Stimulated activated CD4-positive, alpha-beta T cell treated with anti-CD3 and anti-CD28 coated beads, TNF-alpha, amount 100 ng/mL, for 4 hours (primary cell): ENCODE results near the gene PLD4.
"Not testable (repeated sequence)": the region's sequence is repeated elsewhere in the genome, so short reads cannot be mapped to it uniquely, and the experiment has no call there.

Source experiments
- DNase-seq, 3 experiments: peaks; one replicate each; pipeline ENCODE4 v3.0.0-alpha.2; 2020; ENCODE audit warnings: low read depth in 3 of 3

The PLD4 gene

DNA sequence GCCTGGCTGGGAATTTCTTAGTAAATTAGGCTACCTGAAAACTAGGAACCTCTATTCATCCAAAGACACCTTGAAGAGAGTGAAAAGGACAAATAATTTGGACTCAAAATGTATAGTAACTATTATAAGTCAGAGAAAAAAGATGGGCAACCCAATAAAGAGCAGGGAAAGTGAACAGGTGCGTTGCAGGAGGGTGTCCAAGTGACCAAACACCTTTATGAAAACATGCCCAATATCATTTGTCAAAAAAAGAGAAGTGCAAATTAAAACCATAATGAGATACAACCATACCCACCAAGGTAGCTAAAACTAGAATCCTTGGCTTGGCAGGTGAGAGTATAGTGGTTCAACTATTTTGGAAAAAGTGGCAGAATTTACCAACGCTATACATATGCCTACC is 24.9 kb upstream of the PLD4 start:
- DNase-seq = no peak

DNA sequence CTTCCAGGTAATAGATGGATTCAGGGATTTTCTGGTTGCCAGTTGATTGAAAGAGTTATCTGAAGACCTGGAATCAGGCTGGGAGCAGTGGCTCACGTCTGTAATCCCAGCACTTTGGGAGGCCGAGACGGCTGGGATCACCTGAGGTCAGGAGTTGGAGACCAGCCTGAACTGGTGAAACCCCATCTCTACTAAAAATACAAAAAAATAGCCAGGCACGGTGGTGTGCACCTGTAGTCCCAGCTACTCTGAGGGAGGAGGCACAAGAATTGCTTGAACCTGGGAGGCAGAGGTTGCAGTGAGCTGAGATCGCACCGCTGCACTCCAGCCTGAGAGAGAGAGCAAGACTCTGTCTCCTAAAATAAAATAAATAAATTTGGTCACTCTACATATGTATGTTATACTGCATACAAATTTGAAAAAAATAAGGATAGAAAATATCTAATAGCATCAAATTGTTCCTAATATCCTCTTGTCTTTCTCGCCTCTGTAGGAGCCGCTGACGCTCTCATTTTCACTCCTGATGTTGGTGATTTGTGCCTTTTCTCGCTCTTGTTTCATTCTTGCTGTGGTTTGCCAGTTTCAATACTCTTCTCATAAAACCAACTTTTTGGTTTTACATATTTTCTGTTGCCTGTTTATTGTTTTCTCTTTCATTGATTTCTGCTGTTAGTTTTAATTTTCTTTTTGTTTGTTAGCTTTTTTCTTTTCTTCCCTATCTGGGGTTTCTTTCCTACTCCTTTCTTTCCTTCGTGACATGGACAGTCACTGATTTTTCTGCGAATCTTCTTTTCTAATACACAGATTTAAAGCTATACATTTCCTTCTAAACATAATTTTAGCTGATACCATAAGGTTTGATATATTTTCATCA is 23.8 kb upstream of the PLD4 start:
- DNase-seq = no peak

DNA sequence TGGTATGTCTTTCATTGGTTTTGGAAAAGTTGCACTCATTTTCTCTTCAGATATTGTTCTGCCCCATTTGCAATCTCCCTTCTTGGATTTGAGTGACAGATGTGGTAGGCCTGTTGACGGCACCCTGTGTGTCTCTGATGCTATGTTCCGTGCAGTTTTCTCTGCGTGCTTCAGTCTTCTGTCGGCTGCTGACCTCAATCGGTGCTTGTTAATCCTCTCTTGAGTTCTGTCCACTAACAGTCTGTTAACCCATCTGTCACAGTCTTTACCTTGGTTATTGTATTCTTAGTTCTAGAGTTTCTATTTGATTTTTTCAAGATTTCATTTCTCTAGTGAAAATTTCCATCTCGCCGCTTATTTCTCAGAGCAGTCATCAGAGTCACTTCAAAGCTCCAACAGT is 20.7 kb upstream of the PLD4 start:
- no peak for DNase-seq

DNA sequence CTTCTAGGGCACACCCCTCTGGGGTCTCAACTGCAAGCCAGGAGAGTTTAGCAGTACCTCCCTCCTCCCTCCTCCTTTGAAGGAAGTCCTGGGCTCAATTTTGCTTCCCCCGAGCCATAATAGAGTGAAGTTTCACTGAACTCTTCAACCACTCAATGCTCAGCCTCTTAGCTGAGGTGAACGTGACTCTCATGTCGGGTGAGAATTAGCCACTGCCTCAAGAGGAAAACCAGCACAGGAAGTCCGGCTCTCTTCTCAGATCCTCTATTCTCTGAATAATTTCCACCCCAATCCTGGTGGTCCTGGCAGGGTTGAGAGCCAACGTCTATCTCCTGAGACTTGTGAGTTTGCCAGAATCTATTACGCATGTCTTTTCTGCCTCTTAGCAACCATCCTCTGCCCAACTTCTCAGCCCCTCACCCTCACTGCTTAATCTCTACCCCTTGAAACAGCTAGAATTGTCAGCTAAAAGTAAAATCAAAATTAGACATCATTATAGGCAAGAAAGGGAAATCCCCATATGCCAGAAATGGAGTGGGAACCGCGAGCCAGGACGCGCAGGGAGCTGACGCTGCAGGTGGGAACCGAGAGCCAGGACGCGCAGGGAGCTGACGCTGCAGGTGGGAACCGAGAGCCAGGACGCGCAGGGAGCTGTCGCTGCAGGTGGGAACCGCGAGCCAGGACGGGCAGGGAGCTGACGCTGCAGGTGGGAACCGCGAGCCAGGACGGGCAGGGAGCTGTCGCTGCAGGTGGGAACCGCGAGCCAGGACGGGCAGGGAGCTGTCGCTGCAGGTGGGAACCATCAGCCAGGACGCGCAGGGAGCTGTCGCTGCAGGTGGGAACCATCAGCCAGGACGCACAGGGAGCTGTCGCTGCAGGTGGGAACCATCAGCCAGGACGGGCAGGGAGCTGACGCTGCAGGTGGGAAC is 19.8 kb upstream of the PLD4 start:
- DNase-seq = not testable (repeated sequence)

DNA sequence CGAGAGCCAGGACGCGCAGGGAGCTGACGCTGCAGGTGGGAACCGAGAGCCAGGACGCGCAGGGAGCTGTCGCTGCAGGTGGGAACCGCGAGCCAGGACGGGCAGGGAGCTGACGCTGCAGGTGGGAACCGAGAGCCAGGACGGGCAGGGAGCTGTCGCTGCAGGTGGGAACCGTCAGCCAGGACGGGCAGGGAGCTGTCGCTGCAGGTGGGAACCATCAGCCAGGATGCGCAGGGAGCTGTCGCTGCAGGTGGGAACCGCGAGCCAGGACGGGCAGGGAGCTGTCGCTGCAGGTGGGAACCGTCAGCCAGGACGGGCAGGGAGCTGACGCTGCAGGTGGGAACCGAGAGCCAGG is 19.1 kb upstream of the PLD4 start:
- DNase-seq = not testable (repeated sequence)

DNA sequence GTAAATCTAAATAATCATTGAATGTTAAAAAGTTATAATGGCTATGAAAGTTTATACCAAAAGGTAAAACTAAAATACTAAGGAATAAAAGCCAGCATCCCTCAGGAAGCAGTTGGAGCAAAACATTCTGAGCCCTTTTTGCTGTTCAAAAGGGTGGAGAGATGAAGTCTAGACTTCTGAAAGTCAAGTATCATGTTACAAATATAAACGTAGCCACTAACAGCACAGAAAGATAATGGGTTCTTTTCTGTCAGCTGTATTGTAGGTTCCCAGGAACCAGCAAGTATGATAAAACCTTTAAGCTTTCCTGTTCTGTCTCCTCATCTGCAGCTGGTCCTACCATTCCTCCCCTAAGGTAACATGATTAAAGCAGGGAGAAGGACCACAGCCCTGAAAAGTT is 16.4 kb upstream of the PLD4 start:
- DNase-seq = no peak

DNA sequence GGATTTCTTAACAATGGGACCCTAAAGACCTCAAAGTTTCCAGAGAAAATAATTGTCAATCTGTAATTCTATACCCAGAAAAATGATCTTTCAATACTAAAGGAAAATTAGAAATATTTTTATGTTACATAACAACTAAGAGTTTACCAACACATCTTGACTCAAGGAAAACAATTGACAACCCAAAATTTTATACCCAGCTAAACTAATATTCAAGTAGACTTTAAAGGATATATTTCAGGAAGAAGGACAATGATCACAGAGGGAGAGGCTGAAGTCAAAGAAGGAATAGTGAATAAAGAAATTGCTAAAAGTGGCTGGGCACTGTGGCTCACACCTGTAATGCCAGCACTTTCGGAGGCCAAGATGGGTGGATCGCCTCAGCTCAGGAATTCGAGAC is 12.6 kb upstream of the PLD4 start:
- DNase-seq = no peak

DNA sequence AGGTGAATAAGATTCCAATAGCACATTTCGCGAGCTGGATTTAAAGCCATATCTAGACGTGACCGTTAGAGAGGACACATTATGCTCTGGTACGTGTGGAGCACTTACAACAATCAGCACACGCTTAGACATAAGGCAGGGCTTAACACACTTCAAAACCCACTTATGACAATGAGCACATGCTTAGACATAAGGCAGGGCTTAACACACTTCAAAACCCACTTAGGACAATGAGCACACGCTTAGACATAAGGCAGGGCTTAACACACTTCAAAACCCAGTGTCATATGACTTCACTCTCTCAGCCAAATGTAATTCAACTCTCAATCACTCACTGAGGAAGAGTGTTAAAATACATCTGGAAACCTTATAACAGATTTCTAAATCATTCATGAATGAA is 11.2 kb upstream of the PLD4 start:
- no peak for DNase-seq

DNA sequence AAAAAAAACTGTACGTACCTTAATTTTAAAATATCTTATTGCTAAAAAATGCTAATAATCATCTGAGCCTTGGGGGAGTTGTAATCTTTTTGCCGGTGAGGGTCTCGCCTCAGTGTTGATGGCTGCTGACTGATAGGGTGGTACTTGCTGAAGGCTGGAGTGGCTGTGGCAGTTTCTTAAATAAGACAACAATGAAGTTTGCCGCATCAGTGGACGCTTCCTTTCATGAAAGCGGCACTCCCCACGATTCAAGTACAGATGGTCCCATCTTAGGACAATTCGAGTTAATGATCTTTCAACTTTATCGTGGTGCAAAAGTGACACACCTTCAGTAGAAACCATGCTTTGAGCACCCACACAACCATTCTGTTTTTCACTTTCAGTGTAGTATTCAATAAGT is 7.6 kb upstream of the PLD4 start:
- no peak for DNase-seq

DNA sequence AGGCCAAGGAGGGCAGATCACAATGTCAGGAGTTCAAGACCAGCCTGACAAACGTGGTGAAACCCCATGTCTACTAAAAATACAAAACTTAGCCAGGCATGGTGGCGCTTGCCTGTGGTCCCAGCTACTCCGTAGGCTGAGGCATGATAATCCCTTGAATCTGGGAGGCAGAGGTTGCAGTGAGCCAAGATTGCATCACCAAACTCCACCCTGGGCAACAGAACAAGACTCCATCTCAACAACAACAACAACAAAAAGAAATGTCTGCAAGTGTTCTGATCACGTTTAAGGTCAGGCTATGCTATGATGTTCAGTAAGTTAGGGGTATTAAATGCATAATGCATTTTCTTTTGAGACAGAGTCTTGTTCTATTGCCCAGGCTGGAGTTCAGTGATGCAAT is 6.7 kb upstream of the PLD4 start:
- DNase-seq = no peak

DNA sequence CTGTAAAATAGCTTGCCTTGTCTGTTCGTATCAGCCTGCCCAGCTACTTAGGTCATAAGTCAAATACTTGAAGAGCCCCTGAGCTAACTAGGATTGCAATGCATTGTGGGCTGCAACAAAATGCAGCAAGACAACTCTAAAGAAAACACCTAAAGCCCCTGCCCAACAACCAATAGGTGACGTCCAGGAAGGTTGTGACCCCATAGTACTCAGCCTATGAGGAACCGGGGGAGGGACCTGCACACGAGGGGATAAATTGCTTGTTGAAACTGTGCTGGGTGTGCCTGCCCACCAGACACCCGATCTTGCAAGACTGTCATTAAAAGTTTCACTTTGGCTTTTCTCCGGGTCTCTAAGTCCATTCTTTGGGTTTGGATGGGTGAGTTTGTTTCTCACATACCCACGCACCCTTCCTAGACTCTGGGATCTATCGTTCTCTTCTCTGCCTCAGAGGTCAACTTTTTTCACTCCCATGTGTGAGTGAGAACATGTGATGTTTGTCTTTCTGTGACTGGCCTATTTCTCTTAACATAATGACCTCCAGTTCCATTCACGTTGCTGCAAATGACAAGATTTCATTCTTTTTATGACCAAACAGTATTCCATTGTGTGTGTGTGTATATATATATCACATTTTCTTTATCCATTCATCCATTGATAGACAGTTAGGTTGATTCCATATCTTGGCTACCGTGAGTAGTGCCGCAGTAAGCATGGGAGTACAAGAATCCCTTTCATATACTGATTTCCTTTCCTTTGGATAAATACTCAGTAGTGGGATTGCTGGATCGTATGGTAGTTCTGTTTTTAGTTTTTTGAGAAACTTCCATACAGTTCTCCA is 5.3 kb upstream of the PLD4 start:
- DNase-seq = not testable (repeated sequence)

DNA sequence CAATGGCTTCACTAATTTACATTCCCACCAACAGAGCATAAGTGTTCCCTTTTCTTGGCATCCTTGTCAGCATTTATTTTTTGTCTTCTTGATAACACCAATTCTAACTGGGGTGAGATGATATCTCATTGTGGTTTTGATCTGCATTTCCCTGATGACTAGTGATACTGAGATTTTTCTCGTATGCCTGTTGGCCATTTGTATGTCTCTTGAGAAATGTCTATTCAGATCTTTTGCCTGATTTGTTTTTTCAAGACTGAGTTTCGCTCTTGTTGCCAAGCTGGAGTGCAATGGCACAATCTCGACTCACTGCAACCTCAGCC is 4.7 kb upstream of the PLD4 start:
- no peak for DNase-seq

DNA sequence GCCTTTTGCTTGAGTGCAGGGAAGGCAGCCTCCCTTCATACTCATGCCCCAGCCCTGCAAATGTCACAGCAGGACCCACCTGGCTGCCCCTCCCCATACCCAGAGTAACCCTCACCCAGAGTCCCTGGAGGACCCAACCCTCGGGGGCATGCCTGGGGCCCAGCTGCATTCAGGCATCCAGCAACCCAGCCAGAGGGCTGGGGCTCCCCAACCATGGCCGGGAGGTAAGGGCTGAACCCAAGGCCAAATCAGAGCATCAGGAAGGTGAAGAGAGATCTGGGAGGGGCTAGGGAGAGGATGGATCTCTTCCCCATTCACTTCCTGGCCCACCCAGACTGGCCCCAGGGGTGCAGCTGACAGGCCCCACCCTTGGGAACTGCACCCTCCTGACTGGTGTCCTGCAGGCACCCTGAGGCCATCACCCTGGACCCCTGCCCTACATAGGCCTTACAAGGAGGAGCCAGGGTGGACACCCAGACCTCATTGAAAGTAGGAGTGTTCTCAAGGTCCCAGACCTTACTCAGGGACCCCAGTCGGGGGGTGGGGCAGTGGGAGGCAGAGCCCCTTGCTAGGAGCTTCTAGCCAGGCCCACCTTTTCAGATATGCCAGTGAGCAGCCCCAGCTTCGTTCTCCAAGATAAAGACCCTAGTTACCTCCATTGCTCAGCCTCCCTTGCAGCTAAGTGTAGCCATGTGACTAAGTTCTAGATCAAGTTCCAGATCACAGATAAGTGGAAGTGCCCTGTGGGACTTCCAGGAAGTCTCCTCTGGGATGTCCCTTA is 849 bp upstream of the PLD4 start:
- DNase-seq = no peak

DNA sequence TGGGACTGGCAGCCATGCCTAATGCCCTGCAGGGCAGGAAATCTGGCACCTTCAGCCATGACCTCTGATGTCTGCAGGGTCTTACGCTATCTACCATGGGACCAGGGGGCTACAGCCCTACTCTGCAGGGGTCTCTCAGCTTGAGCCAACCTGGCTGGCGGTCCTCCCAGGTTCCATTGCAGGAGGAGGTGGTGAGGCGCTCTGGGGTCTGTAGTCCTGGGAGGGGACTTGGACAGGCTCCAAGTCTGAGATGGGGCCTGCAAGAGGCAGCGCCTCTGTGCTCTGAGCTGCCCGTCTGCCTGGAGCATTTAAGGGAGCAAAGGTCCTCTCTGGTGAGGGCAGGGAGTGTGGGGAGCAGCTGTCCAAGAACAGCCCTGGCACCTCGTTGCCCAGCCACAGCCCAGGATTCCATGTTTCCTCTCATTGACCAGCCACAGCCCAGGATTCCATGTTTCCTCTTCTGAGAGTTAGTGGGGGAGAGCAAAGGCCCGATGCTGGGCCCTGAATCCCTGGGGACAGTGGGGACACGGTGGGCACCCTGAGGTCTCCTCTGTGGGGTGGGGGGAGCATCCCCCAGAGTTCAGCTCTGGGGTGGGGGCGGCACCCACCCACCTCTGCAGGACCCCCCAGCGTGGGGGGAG is 655 bp downstream of the PLD4 start:
- no peak for DNase-seq

DNA sequence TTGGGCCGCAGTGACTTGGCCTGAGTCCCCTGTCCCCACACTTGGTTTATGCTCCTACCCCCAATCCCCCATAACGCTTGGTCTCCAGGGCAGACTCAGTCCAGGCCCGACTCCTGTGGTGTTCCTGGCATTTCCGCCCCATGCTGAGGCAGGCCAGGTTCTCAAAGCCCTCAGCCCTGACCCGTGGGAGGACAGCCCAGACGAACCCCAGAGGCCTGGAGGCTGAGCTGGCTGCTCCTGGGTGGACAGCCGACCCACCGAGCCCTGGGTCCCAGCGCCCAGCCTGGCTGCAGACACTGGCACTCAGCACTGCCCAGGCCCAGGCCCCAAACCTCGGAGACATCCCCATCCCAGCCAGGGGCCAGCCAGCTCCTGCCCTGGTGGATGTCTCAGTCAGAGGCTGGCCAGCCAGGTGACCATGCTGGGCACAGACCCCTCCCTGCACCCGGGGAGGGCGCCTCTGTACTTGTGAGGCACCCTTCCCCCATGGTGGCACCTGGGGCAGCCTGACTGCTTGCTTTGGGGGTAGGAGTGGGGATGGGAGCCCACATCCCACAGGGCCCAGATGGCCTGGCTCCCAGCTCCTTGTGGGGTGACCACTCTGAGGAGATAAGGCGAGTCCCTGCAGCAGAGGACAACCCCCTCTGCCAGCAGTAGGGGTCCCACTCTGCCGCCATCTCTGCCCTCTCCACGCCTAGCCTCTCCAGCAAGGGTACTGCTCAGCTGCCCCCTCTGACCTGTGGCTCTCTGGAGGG is 1.4 kb downstream of the PLD4 start:
- DNase-seq = no peak

DNA sequence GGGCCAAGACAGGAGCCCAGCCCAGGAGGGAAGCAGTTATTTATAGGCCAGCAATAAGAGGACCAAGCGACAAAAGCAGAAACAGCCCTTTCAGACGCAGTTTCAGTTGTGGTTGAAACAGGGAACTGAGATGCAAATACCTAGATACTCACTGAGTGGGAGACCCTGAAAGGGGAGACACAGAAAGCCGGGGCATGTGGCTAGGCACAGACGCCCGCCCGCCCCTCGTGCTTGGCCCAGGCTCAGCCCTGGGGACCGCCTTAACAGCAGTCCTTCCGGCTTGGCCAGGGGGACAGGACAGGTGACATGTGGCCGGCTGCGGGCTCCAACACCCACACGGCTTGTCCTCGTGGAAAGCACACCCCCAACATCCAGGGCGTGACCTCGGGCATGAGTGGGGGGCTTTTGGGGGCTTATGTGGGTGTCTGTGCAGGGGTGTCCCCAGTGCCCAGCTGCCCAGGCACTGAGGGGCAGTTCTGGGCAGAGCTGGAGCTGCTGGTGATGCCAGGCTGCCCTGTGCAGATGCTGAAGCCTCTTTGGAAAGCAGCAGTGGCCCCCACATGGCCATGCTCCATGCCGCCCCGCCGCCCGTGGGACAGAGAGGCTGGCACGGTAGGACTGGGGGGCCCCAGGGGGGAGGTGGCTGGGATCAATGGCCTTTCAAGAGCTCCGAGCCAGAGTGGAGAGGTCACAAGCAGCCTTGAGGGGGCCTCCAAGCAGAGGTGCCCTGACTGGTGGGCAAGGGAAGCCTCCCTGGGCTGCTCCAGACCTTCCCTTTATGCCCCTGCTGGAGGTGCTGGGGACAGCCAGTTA is 2.1 kb downstream of the PLD4 start:
- no peak for DNase-seq

DNA sequence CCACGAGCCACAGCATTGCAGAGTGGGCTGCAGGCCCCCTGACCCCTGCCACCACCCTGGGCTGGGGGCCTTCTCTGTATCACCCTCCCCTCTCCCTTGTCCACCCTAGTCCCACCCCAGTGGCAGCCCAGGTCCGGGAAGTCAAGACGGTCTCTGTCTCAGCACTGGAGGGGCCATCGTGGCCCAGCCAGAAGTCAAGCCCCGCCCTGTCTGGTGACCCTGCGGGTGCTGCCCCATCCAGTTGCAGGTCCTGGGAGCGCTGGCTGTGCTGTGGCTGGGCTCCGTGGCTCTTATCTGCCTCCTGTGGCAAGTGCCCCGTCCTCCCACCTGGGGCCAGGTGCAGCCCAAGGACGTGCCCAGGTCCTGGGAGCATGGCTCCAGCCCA is 2.7 kb downstream of the PLD4 start:
- no peak for DNase-seq

DNA sequence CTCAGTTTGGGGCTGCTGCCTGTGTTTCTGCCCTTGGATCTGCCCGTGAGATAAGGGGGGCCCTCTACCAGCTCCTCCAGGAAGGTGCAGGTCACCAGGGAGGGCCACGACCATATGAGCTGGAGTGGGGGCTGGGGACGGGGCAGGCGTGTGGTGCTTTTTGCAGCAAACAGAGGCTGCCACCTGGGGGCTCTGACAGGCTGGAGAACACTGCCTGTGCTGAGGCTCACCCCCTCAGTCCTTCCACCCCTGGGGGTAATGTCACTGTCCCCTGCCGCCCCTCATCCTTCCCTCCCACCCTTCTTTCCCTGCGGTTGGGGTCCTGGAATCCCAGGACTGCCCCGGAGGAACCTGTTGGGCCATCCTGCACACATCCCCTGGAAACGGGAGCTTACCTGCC is 3.2 kb downstream of the PLD4 start:
- no peak for DNase-seq

DNA sequence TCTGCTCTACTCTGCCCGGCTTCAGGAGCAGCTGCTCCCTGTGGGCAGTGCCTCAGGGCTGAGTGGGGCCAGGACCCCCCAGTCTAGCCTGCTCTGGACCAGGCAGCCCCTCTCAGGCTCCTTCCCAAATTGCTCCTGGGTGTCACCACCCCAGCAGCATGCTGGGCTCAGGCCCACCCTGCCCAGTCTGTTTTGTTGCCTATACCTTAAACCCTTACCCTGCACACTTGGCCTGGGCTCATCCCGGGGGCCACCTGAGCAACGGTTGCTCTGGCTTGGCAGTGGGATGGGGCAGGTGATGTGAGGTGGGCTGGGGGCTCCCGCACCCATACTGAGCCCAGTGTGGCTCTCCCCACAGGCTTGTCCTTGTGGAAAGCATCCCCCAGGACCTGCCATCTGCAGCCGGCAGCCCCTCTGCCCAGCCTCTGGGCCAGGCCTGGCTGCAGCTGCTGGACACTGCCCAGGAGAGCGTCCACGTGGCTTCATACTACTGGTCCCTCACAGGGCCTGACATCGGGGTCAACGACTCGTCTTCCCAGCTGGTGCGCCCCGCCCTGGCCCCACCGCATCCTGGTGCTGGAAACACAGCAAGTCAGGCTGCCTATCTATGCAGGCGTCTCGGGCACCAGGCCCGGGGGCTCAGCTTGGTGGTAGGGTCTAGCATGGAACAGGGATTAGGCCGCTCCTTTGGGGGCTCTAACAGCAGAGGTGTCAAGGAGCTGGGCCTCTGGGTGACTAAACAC is 3.9 kb downstream of the PLD4 start:
- DNase-seq = no peak
